Measurements from ENCODE around the gene SUV39H1.

SUV39H1 gene

DNA sequence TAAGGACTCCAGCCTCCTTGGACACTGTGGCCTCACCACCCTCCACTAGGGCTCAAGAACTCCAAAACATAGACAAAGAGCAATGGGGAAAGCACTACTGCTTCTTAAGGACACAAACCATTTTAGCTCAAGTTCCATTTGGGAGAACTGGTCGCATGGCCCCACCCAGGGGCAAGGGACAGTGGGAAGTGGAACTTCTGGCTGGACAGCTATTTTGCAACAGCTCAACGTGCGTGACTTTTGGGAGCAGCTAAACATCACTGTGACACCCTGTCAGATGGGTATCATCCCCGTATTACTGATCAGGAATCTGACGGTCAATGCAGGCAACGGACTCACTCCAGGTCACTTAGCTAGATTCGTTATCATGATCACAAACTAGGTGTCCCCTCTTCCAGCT lies 56.0 kb downstream of the SUV39H1 start:
- FAIRE-seq = no peak

DNA sequence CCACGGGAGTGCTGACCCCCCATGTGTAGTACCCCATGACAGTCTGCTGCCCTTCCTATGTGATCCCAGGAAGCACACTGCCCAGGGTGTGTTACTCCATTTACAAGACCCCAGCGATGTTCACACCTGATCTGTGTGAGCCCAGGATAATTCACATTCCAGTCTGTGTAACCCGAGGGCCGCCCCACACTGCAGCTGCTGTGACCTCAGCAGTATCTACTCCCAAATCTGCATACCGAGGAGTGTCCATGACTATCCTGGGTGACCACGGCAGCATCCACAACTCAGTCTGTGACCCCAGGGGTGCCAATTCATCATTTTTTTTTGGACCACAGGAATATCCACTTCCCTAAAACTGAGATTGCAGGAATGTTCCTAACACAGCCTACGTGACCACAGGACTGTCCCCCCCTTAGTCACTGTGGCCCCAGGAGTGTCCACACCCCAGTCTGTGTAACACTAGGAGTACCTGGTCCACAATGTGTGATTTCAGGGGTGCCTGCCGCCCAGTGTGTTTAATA lies 57.2 kb downstream of the SUV39H1 start:
- DNase-seq (ENCODE audit: insufficient read length, low spot score) (no peak), FAIRE-seq (no peak)

More for the DNA sequence above, 56.0 kb downstream of the SUV39H1 start:
- no peak for DNase-seq (ENCODE audit: insufficient read length, low spot score)

DNA sequence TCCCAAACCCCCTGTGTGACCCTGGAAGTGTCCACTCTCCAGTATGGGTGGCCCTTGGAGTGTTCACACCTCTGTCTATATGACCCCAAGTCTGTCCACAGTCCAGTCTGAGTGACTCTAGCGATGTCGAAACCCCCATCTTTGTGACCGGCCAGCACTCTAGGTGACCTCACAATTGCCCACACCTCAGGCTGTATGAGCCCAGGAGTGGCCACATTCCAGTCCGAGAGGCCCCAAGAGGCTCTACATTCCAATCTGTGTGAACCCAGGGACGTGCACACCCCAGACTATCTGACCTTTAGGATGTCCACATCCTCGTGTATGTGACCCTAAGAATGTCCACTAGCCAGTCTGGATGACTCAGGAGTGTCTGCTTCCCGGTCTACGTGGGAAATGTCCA lies 57.7 kb downstream of the SUV39H1 start:
- DNase-seq (ENCODE audit: insufficient read length, low spot score) (no peak), FAIRE-seq (no peak)
